ENCODE data around the gene PTPRQ. TPM values are rescaled to one million over a fixed set of nuclear protein-coding genes. Genes with fewer than 3 reads are reported as not detected.
"Not testable (repeated sequence)": the region's sequence is repeated elsewhere in the genome, so short reads cannot be mapped to it uniquely, and the experiment has no call there.

The PTPRQ gene
- polyA plus RNA-seq, 1 experiment, result 5.1 TPM

- DNase-seq (ENCODE audit: low read depth), result peak; percentile 34
- TF ChIP-seq, protein P1, sequence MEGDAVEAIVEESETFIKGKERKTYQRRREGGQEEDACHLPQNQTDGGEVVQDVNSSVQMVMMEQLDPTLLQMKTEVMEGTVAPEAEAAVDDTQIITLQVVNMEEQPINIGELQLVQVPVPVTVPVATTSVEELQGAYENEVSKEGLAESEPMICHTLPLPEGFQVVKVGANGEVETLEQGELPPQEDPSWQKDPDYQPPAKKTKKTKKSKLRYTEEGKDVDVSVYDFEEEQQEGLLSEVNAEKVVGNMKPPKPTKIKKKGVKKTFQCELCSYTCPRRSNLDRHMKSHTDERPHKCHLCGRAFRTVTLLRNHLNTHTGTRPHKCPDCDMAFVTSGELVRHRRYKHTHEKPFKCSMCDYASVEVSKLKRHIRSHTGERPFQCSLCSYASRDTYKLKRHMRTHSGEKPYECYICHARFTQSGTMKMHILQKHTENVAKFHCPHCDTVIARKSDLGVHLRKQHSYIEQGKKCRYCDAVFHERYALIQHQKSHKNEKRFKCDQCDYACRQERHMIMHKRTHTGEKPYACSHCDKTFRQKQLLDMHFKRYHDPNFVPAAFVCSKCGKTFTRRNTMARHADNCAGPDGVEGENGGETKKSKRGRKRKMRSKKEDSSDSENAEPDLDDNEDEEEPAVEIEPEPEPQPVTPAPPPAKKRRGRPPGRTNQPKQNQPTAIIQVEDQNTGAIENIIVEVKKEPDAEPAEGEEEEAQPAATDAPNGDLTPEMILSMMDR (IDR thresholded peaks at IDR 0.05; ENCODE audit: insufficient read depth, low read depth, low read length), result no peak
- Histone ChIP-seq H3K4me3 (ENCODE audit: low read depth, low read length) (peak overlapping the region; percentile 24), H3K36me3 (ENCODE audit: control insufficient read depth, insufficient read depth, low read length) (no peaks in the 10 kb centered on the region), H3K27me3 (ENCODE audit: control insufficient read depth, insufficient read depth, low read length) (no peaks in the 10 kb centered on the region)
- CTCF ChIA-PET, result interaction anchor here (1.0 kb wide), 1 partner anchor 28 kb away, joined by 3 read pairs; no protein-coding TSS in a partner anchor
- POLR2A ChIA-PET, result no interaction called here
Observed at GRCh38 chr12:80445083-80445793, 1.2 kb downstream of the PTPRQ start.

DNA sequence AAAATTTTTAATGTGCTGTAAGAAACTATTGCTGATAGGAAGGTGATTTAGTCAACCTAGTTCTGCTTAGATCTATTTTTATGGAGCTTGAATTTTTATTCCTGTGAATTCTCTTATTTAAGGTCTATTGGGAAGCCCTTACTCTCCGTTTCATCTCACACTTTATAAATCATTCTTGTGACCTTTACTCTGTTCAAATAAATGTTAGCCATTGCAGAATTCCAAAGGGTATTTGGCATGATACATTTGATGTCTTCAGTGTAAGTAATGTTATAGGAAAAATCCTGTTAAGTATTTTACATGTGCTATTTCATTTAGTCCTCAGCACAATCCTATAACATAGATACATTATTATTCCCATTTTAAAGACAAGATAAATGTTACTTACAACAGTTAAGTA is 12.5 kb downstream of the PTPRQ start:
- Histone ChIP-seq H3K36me3 (ENCODE audit: control insufficient read depth, insufficient read depth, low read length) (no peaks in the 10 kb centered on the region), H3K27me3 (ENCODE audit: control insufficient read depth, insufficient read depth, low read length) (no peaks in the 10 kb centered on the region), H3K4me3 (ENCODE audit: low read depth, low read length) (no peak overlapping the region)
- CTCF ChIA-PET, result no interaction called here
- POLR2A ChIA-PET, result no interaction called here
- no peak for DNase-seq (ENCODE audit: low read depth)
- TF ChIP-seq, protein P1 (IDR thresholded peaks at IDR 0.05; ENCODE audit: insufficient read depth, low read depth, low read length), result no peak

GRCh38 chr12:80460972-80461371 is 16.9 kb downstream of the PTPRQ start:
- DNase-seq (ENCODE audit: low read depth), result no peak
- CTCF ChIA-PET, result interaction anchor here (1.1 kb wide), 1 partner anchor 12 kb away, joined by 3 read pairs; no protein-coding TSS in a partner anchor
- Histone ChIP-seq H3K27me3 (ENCODE audit: control insufficient read depth, insufficient read depth, low read length) (no peaks in the 10 kb centered on the region), H3K36me3 (ENCODE audit: control insufficient read depth, insufficient read depth, low read length) (no peaks in the 10 kb centered on the region), H3K4me3 (ENCODE audit: low read depth, low read length) (no peak overlapping the region)
- POLR2A ChIA-PET, result no interaction called here
- TF ChIP-seq, protein P1 (IDR thresholded peaks at IDR 0.05; ENCODE audit: insufficient read depth, low read depth, low read length), result no peak

- H3K36me3 ChIP-seq (ENCODE audit: control insufficient read depth, insufficient read depth, low read length); CTCF ChIA-PET; H3K27me3 ChIP-seq (ENCODE audit: control insufficient read depth, insufficient read depth, low read length); DNase-seq (ENCODE audit: low read depth); POLR2A ChIA-PET; H3K4me3 ChIP-seq (ENCODE audit: low read depth, low read length): not testable (repeated sequence)
Observed at GRCh38 chr12:80461851-80462250, 17.8 kb downstream of the PTPRQ start.

DNA sequence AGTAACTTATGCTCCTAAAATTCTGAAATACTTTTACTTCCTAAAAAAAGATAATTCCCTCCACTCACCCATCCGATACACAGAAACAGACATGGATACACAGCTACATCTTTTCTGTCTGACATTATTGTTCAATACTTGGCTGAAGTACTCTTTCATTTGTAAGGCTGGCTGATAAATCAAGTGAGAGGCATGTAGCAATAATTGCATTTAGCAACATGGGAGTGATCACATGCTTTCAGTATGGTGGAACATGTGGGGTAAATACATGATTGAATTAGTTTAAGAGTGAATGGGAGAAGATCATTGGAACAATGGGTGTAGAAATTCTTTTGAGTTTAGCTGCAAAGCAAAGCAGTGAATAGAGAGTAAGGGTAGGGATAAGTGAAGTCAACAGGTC is 25.6 kb downstream of the PTPRQ start:
- Histone ChIP-seq H3K4me3 (ENCODE audit: low read depth, low read length) (no peak overlapping the region), H3K36me3 (ENCODE audit: control insufficient read depth, insufficient read depth, low read length) (no peaks in the 10 kb centered on the region), H3K27me3 (ENCODE audit: control insufficient read depth, insufficient read depth, low read length) (no peaks in the 10 kb centered on the region)
- CTCF ChIA-PET, result interaction anchor here (1.2 kb wide), 1 partner anchor 294 kb away, joined by 5 read pairs; no protein-coding TSS in a partner anchor
- TF ChIP-seq, protein P1 (IDR thresholded peaks at IDR 0.05; ENCODE audit: insufficient read depth, low read depth, low read length), result no peak
- DNase-seq (ENCODE audit: low read depth), result no peak
- POLR2A ChIA-PET, result no interaction called here

- ChIA-PET CTCF (no interaction called here), POLR2A (no interaction called here)
- Histone ChIP-seq H3K4me3 (ENCODE audit: low read depth, low read length) (no peak overlapping the region), H3K36me3 (ENCODE audit: control insufficient read depth, insufficient read depth, low read length) (no peaks in the 10 kb centered on the region), H3K27me3 (ENCODE audit: control insufficient read depth, insufficient read depth, low read length) (no peaks in the 10 kb centered on the region)
- TF ChIP-seq, protein P1 (IDR thresholded peaks at IDR 0.05; ENCODE audit: insufficient read depth, low read depth, low read length), result no peak
- no peak for DNase-seq (ENCODE audit: low read depth)
Observed at GRCh38 chr12:80470403-80470802, 26.4 kb downstream of the PTPRQ start.

All from BJ (cell line).